Measurements from ENCODE around the gene NR6A1. TPM values are rescaled to one million over a fixed set of nuclear protein-coding genes. Genes with fewer than 3 reads are reported as not detected.

Gene NR6A1
- total and polyA plus RNA-seq, 2 of the 8 experiments (the other 6 are each of a cell fraction or from before 2014, with no cell fraction given), result 93.2 to 237 TPM

- no peak overlapping the region for H3K9ac ChIP-seq (replicated peaks in 1 of 4; ENCODE audit: extremely low read depth in 1 of 4, low read depth in 3 of 4, low read length in 3 of 4)
- 91% methylated on average over 2 of the region's 2 CpGs; no CpG with 5 or more reads in 1 of the 2 experiments for WGBS, 2 experiments (ENCODE audit: extremely low coverage in 1 of 2, insufficient coverage in 1 of 2, insufficient read length in 1 of 2, insufficient replicate concordance in 2 of 2, low coverage in 1 of 2, low lambda C conversion rate in 2 of 2, missing lambda C conversion rate in 1 of 2)
- peaks cover 2% of the 10 kb centered on the region in 2 experiments for H4K20me1 ChIP-seq (replicated peaks in 1 of 2; ENCODE audit: control insufficient read depth in 1 of 2, insufficient read depth in 2 of 2, low read length in 2 of 2)
- H4K8ac ChIP-seq (ENCODE audit: extremely low read depth, insufficient read depth, low read length), result no peak overlapping the region
- no peaks in the 10 kb centered on the region for H3K27me3 ChIP-seq (replicated peaks in 1 of 4; ENCODE audit: control insufficient read depth in 3 of 4, extremely low read depth in 1 of 4, insufficient read depth in 3 of 4, low read length in 3 of 4)
- H3K14ac ChIP-seq (ENCODE audit: insufficient read length), result no peak overlapping the region
- no peak overlapping the region for H3K18ac ChIP-seq (ENCODE audit: extremely low read depth, low read length)
- FAIRE-seq (no peak), DNase-seq (ENCODE audit: low read depth in 1 of 2, low spot score in 2 of 2) (no peak)
- H3K4me2 ChIP-seq (ENCODE audit: insufficient read depth in 1 of 2, low read depth in 2 of 2, low read length in 2 of 2), result no peak overlapping the region
- no peak overlapping the region for H2AFZ ChIP-seq (ENCODE audit: low read length)
- H2BK12ac ChIP-seq (ENCODE audit: low read depth, low read length), result no peak overlapping the region
- no peak overlapping the region for H4K91ac ChIP-seq (replicated peaks; ENCODE audit: insufficient read length, low read length)
- no peak overlapping the region for H3K4me3 ChIP-seq (ENCODE audit: extremely low read depth in 1 of 4, insufficient read depth in 2 of 4, low read depth in 3 of 4, low read length in 4 of 4)
- H2BK20ac ChIP-seq (ENCODE audit: low read length), result no peak overlapping the region
- H2BK15ac ChIP-seq (ENCODE audit: low read length), result no peak overlapping the region
- no peak overlapping the region for H4K5ac ChIP-seq (ENCODE audit: insufficient read length, low read depth, low read length)
- no peak overlapping the region for H2AK5ac ChIP-seq (ENCODE audit: low read depth, low read length)
- H2BK5ac ChIP-seq (ENCODE audit: low read depth, low read length), result no peak overlapping the region
- no peak overlapping the region for H3K23ac ChIP-seq (ENCODE audit: insufficient read length)
- peaks cover 0 to 3% (median 0%) of the 10 kb centered on the region in 4 experiments; a peak in 2 of 7 replicates for H3K4me1 ChIP-seq (replicated peaks in 1 of 4; ENCODE audit: control insufficient read depth in 3 of 4, insufficient read depth in 4 of 4, low read length in 3 of 4)
- peaks cover 9 to 16% (median 15%) of the 10 kb centered on the region in 4 experiments for H3K36me3 ChIP-seq (ENCODE audit: control insufficient read depth in 2 of 4, insufficient read depth in 4 of 4, low read length in 3 of 4)
- no peak overlapping the region for H2BK120ac ChIP-seq (replicated peaks; ENCODE audit: low read depth, low read length)
- H3K27ac ChIP-seq (ENCODE audit: low read depth, low read length), result no peak overlapping the region
- no peak overlapping the region for H3K4ac ChIP-seq (replicated peaks; ENCODE audit: insufficient read length, low read depth, low read length)
- TF ChIP-seq ATF3 (IDR thresholded peaks at IDR 0.05; ENCODE audit: insufficient read depth, low read depth, low read length) (no peak), TAF1 (IDR thresholded peaks at IDR 0.05; ENCODE audit: low read depth, low read length) (no peak), POU5F1 (IDR thresholded peaks at IDR 0.05; ENCODE audit: low read depth, low read length) (no peak), PHF8 (conservative IDR thresholded peaks at IDR 0.05; ENCODE audit: low read depth, low read length) (no peak), TEAD4 (IDR thresholded peaks at IDR 0.05; ENCODE audit: low read depth, low read length) (no peak), CEBPB (IDR thresholded peaks at IDR 0.05; ENCODE audit: low read depth, low read length) (no peak), SP2 (IDR thresholded peaks at IDR 0.05; ENCODE audit: low read length) (no peak), CHD2 (IDR thresholded peaks at IDR 0.05; ENCODE audit: low read length) (no peak), RXRA (IDR thresholded peaks at IDR 0.05; ENCODE audit: insufficient read depth, low read depth, low read length) (no peak), SP1 (IDR thresholded peaks at IDR 0.05; ENCODE audit: low read depth, low read length) (no peak), TAF7 (optimal IDR thresholded peaks at IDR 0.05; ENCODE audit: borderline replicate concordance, low read depth, low read length) (no peak), SP4 (IDR thresholded peaks at IDR 0.05; ENCODE audit: low read length) (no peak), KDM1A (IDR thresholded peaks at IDR 0.05; ENCODE audit: borderline replicate concordance, low read length) (no peak), MAFK (IDR thresholded peaks at IDR 0.05; ENCODE audit: low read depth, low read length) (no peak), HDAC6 (IDR thresholded peaks at IDR 0.05; ENCODE audit: low read depth, low read length) (no peak)
- peaks cover 0 to 6% of the 10 kb centered on the region in 2 experiments; a peak in 1 of 4 replicates for H3K79me2 ChIP-seq (ENCODE audit: control insufficient read depth in 1 of 2, insufficient read depth in 2 of 2, low read length in 2 of 2)
- H3K9me3 ChIP-seq (ENCODE audit: insufficient read depth in 2 of 2, low read depth in 1 of 2, low read length in 1 of 2), result no peaks in the 10 kb centered on the region
- ChIA-PET CTCF (ENCODE audit: partially characterized antibody) (interaction anchor here (0.7 to 10.3 kb wide), 12 partner anchors 8 to 309 kb away, joined by 3 to 128 read pairs (median 5); partner anchors contain the start of gene WDR38), POLR2A (ENCODE audit: partially characterized antibody) (interaction anchor here (0.7 to 1.4 kb wide), 3 partner anchors 11 to 177 kb away, joined by 3 to 6 read pairs (median 5); no protein-coding TSS in a partner anchor)
- H3K23me2 ChIP-seq (ENCODE audit: low read depth, low read length), result no peaks in the 10 kb centered on the region
- no peak overlapping the region for H3K56ac ChIP-seq (replicated peaks; ENCODE audit: insufficient read length, low read depth, low read length)
- H3K79me1 ChIP-seq (ENCODE audit: low read depth, low read length), result no peaks in the 10 kb centered on the region
Observed at GRCh38 chr9:124544535-124544934, 226.6 kb downstream of the NR6A1 start.

Measured in H1 (cell line).